ENCODE results near the gene PLEKHF1. TPM values are rescaled to one million over a fixed set of nuclear protein-coding genes. Genes with fewer than 3 reads are reported as not detected.

PLEKHF1 gene
- total RNA-seq, 2 experiments from 2014 or later = 42.4 to 64.1 TPM

DNA sequence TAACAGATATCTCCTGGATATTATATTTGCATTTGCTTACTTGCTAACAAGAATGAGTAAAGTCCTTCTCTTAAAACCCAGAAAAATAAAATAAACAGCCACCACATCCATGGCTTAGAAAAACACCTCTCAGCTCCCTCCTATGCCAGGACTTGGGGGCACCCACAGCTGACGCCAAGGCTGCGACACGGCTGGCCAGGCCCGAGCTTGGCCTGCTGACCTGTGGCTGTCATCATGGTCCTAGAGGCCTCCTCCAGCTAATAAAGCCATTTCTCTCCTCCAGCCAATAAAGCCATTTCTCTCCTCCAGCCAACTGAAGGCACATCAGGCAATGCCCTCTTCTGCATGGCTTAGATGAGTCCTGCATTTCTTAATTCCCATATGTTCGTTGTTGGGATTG, 28.9 kb downstream of the PLEKHF1 start:
- CTCF ChIA-PET = interaction anchor here (0.8 to 8.3 kb wide), 22 partner anchors 11 to 95 kb away, joined by 3 to 193 read pairs (median 5); partner anchors contain the start of genes C19orf12, PLEKHF1 and POP4
- H3K27me3 Mint-ChIP-seq = no peaks in the 10 kb centered on the region
- H3K9me3 Mint-ChIP-seq (ENCODE audit: low read depth) = peaks cover 4% of the 10 kb centered on the region
- peaks cover 5% of the 10 kb centered on the region for H3K36me3 Mint-ChIP-seq
- DNase-seq (no peak), ATAC-seq (no peak)
- no peak overlapping the region for H3K4me3 Mint-ChIP-seq
- H3K27ac Mint-ChIP-seq = no peak overlapping the region
- peaks cover 20% of the 10 kb centered on the region for H3K4me1 Mint-ChIP-seq

DNA sequence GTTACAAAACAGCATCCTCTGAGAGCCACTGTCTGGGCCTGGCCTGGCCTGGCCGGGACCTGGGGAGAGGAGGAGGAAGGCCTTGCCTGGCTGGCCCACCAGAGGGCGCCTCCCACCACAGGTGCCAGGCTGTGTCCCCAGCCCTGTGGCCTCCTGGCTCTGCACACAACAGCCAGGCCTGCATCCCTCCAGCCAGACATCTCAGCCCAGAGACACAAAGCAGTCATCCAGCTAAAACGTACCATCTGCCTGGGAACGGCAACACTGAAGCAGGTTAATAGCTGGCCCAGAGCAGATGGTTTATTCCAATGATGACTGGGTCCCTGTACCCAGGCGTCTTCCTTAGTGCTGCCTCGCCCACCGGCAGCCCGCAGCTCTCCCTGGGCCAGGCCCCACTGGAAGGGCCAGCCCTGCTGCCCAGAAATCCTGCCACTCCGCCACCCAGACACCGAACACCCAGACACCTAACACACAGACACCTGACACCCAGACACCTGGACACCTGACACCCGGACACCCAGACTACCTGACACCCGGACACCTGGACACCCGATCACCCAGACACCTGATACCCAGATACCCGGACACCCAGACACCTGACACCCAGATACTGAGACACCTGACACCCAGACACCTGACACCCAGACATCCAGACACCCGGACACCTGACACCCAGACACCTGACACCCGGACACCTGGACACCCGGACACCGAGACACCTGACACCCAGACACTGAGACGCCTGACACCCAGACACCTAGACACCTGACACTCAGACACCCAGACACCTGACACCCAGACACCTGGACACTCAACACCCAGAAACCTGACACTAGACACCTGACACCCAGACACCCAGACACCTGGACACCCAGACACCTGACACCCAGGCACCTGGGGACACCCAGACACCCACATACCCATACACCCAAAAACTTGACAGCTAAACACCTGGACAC, 29.7 kb downstream of the PLEKHF1 start:
- Mint-ChIP-seq H3K4me3 (no peak overlapping the region), H3K27me3 (no peaks in the 10 kb centered on the region)

DNA sequence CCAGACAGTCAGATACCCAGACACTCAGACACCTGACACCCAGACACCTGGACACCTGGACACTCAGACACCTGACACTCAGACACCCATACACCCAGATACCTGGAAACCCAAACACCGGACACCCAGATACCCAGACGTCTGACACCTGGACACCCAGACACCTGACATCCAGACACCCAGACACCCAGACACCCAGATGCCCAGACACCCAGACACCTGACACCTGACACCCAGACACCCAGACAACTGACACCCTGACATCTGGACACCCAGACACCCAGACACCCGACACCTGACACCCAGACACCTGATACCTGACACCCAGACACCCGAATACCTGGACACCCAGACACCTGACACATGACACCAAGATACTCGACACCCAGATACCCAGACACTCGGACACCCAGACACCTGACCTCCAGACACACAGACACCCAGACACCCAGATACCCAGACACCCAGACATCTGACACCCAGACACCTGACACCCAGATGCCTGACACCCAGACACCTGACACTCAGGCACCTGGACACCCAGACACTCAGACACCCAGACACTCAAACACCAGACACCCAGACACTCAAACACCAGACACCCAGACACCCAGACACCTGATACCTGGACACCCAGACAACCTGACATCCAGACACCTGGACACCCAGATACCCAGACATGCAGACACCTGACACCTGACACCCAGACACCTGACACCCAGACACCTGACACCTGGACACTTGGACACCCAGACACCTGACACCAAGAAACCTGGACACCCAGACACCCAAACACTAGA, 30.7 kb downstream of the PLEKHF1 start:
- peaks cover 11% of the 10 kb centered on the region for H3K4me1 Mint-ChIP-seq
- H3K9me3 Mint-ChIP-seq (ENCODE audit: low read depth) = no peaks in the 10 kb centered on the region
- H3K27me3 Mint-ChIP-seq = no peaks in the 10 kb centered on the region
- DNase-seq = no peak
- ATAC-seq = no peak
- H3K4me3 Mint-ChIP-seq = no peak overlapping the region
- H3K36me3 Mint-ChIP-seq = no peaks in the 10 kb centered on the region
- H3K27ac Mint-ChIP-seq = no peak overlapping the region
- CTCF ChIA-PET = interaction anchor here (8.2 to 8.3 kb wide), 2 partner anchors 19 to 87 kb away, joined by 171 to 193 read pairs; partner anchors contain the start of genes C19orf12 and POP4

More for the DNA sequence above, 29.7 kb downstream of the PLEKHF1 start:
- peak; percentile 89 for DNase-seq
- CTCF ChIA-PET = interaction anchor here (0.6 to 8.3 kb wide), 21 partner anchors 11 to 86 kb away, joined by 3 to 193 read pairs (median 5); partner anchors contain the start of genes C19orf12, PLEKHF1 and POP4
- Mint-ChIP-seq H3K27ac (peak overlapping the region; percentile 32), H3K9me3 (ENCODE audit: low read depth) (no peaks in the 10 kb centered on the region), H3K36me3 (no peaks in the 10 kb centered on the region), H3K4me1 (peaks cover 16% of the 10 kb centered on the region)
- ATAC-seq = peak; percentile 98

DNA sequence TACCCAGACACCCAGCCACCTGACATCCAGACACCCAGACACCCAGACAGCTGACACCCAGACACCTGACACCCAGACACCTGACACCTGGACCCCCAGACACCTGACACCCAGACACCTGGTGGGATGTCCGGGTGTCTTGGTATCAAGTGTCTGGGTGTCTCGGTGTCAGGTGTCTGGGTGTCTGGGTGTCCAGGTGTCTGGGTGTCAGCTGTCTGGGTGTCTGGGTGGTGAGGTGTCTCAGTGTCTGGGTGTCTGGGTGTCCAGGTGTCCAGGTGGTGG, 31.2 kb downstream of the PLEKHF1 start:
- DNase-seq = no peak
- ATAC-seq = no peak
- Mint-ChIP-seq H3K27me3 (no peaks in the 10 kb centered on the region), H3K9me3 (ENCODE audit: low read depth) (no peaks in the 10 kb centered on the region), H3K4me1 (peaks cover 8% of the 10 kb centered on the region), H3K36me3 (no peaks in the 10 kb centered on the region), H3K4me3 (no peak overlapping the region), H3K27ac (no peak overlapping the region)
- CTCF ChIA-PET = no interaction called here

DNA sequence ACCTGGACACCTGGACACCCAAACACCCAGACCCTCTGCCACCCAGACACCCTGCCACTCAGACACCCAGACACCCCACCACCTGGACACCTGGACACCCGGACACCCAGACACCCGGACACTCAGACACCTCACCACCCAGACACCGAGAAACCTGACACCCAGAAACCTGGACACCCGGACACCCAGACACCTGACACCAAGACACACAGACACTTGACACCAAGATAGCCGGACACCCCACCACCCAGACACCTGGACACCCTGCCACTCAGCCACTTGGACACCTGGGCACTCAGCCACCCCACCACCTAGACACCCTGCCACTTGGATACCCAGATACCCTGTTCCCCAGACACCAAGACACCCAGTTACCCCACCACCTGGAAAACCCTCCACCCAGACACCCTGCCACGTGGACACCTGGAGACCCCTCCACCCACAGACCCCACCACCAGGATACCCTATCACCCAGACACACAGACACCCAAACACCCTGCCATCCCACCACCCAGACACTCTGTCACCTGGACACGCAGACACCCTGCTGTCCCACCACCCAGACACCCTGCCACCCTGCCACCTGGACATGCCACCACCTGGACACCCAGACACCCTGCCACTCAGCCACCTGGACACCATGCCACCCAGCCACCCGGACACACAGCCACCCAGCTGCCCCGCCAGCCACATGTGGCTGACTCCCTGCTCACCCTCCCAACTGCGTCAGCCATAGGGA, 32.4 kb downstream of the PLEKHF1 start:
- ATAC-seq = no peak
- DNase-seq = no peak
- H3K9me3 Mint-ChIP-seq (ENCODE audit: low read depth) = no peaks in the 10 kb centered on the region
- no peaks in the 10 kb centered on the region for H3K27me3 Mint-ChIP-seq
- H3K36me3 Mint-ChIP-seq = no peaks in the 10 kb centered on the region
- CTCF ChIA-PET = interaction anchor here (0.7 kb wide), 1 partner anchor 87 kb away, joined by 4 read pairs; no protein-coding TSS in a partner anchor
- H3K4me1 Mint-ChIP-seq = peaks cover 7% of the 10 kb centered on the region
- H3K27ac Mint-ChIP-seq = no peak overlapping the region
- no peak overlapping the region for H3K4me3 Mint-ChIP-seq

DNA sequence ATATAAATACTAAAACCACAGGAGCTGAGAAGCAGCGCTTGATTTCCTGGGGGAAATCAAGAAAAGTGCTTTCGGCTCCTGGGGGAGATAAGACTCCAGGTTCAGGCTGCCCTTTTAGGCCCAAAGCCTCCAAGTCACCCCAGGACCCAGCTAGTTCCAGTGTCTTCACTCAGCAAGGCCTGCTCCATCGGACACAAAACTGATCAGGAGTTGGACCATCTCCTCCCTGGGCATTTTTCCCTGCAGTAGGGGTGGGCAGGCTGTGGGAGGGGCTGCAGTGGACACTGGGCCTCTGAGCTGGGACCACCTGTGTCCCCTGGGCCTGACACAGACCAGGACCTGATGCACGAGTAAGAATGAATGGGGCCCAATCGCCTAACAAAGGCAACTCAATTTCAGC, 34.6 kb downstream of the PLEKHF1 start:
- no peak overlapping the region for H3K27ac Mint-ChIP-seq
- H3K9me3 Mint-ChIP-seq (ENCODE audit: low read depth) = no peaks in the 10 kb centered on the region
- H3K27me3 Mint-ChIP-seq = no peaks in the 10 kb centered on the region
- CTCF ChIA-PET = interaction anchor here (2.0 to 2.8 kb wide), 2 partner anchors 13 to 16 kb away, joined by 9 to 15 read pairs; no protein-coding TSS in a partner anchor
- H3K4me1 Mint-ChIP-seq = peaks cover 12% of the 10 kb centered on the region
- no peak for DNase-seq
- H3K4me3 Mint-ChIP-seq = no peak overlapping the region
- ATAC-seq = no peak
- peaks cover 9% of the 10 kb centered on the region for H3K36me3 Mint-ChIP-seq

DNA sequence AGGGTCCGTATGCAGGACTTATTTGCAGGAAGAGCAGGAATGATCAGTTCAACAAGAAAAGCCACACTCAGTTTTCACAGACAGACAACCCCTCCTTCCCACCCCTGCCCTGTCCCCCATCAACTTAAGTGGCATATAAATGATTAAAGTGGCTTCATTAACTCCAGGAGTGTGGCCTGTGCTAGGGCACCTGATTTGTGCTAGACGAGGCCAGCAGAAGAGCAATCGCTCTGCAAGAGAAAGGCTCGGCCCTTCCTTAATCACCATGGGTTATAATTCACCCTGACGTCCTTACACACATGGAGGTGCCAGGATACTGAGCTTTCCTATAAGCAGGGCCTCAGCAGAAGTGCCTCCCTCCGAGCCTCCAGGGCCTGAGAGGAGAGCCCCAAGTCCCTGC, 35.2 kb downstream of the PLEKHF1 start:
- DNase-seq (no peak), ATAC-seq (no peak)
- Mint-ChIP-seq H3K9me3 (ENCODE audit: low read depth) (no peaks in the 10 kb centered on the region), H3K36me3 (peaks cover 12% of the 10 kb centered on the region), H3K27ac (no peak overlapping the region), H3K4me3 (no peak overlapping the region), H3K4me1 (peaks cover 17% of the 10 kb centered on the region), H3K27me3 (no peaks in the 10 kb centered on the region)
- CTCF ChIA-PET = interaction anchor here (1.0 to 2.8 kb wide), 2 partner anchors 12 to 16 kb away, joined by 5 to 15 read pairs; no protein-coding TSS in a partner anchor

DNA sequence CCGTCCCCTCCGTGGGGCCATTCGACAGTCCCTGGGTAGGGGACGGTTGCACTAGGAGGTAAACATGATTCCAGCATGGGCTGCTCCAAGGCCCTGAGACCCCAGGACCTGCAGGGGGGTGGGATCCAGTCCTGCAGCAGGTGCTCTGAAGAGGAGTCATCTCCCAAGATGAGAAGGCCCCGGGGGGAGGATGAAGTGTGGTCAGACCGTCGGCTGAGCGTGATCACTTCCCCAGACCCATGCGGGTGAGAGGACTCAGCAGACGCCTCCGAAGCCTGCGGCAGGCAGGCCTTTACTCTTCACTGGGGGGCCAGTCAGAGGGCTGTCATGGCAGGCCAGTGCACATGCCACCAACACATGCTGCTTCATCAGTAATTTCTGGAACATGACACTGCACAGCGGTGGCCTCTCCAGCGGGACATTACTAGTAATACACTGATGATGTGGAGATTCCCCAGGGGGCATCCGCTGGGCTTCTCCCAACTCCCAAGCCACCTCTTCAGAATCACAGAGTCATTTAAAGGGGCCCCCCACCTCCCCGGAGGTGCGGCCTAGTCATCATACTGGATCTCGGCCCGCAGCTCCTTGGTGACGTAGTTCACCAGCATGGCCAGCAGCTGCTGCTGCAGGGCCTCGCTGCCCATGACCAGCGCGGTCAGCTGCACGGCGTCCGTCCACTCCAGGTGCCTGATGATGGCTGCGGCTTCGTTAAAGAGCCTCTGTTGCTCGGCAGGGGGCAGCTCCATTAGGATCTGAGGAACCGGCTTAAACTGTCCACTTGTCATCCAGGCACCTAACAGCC, 37.1 kb downstream of the PLEKHF1 start:
- ATAC-seq (no peak), DNase-seq (no peak)
- CTCF ChIA-PET = interaction anchor here (6.8 kb wide), 1 partner anchor 14 kb away, joined by 40 read pairs; no protein-coding TSS in a partner anchor
- peaks cover 27% of the 10 kb centered on the region for H3K36me3 Mint-ChIP-seq
- no peaks in the 10 kb centered on the region for H3K27me3 Mint-ChIP-seq
- no peak overlapping the region for H3K27ac Mint-ChIP-seq
- H3K9me3 Mint-ChIP-seq (ENCODE audit: low read depth) = no peaks in the 10 kb centered on the region
- H3K4me1 Mint-ChIP-seq = peaks cover 33% of the 10 kb centered on the region
- no peak overlapping the region for H3K4me3 Mint-ChIP-seq

DNA sequence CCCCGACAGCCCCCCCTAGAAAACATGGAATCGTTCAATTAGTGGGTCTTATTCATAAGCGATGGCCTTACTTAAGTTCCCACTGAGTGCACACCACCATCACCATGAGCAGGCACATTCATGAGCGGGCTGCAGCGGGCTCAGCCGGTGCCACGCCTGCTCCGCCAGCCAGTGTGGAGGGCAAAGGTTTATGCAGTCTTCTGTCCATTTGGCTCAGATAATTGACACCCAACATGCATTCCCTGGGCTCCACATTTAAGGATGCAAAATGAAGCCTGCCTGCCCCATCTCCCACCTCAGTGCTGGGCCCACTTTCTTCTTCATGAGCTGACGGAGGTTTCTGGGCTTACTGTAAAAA, 37.7 kb downstream of the PLEKHF1 start:
- no peaks in the 10 kb centered on the region for H3K9me3 Mint-ChIP-seq (ENCODE audit: low read depth)
- H3K36me3 Mint-ChIP-seq = peaks cover 31% of the 10 kb centered on the region
- ATAC-seq (no peak), DNase-seq (no peak)
- H3K4me3 Mint-ChIP-seq = no peak overlapping the region
- peaks cover 37% of the 10 kb centered on the region for H3K4me1 Mint-ChIP-seq
- CTCF ChIA-PET = interaction anchor here (1.3 to 6.8 kb wide), 3 partner anchors 10 to 97 kb away, joined by 4 to 40 read pairs (median 7); partner anchors contain the start of gene POP4
- no peak overlapping the region for H3K27ac Mint-ChIP-seq
- H3K27me3 Mint-ChIP-seq = no peaks in the 10 kb centered on the region

DNA sequence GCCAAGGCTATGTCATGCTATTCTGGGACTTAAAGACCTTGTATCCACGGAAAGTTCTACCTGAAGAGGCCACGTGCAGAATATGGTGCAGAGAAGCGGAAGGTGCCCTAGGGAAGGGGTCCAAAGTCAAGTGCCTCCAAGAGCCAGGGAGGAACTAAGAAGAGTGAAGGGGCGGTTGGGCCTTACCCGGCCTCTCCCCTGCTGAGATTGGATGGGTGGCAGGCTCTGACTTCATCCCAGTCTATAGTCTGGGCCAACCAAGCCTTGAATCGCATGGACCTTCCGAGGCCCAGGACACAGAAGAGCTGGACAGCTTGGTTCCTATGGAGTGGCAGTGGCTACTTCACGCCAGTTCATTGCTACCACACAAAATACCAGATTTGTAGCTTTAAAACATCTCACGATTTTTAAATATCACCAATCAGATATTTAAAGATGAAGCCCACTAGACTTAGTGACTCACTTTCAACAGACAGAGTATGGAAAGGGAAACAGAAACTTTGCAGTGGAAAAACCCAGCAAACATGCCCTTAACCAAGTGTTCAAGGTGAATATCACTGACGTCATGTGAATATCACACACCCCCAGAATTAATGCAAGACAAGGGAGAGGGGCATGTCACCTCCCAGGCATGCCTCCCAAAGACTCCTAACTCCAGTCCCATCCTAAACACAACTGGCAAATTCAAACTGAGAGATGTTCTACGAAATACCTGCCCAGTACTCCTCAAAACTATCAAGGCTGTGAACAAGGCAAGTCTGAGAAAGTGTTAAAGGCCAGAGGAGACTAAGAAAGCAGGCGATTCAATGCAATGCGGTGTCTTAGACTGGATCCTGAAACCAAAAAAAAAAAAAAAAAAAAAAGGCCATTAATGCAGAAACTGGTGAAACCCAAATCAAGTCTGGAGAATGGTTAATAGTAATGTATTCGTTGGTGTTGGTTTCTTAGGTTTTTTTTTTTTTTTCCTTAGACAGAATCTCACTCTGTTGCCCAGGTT, 39.6 kb downstream of the PLEKHF1 start:
- no peaks in the 10 kb centered on the region for H3K9me3 Mint-ChIP-seq (ENCODE audit: low read depth)
- peaks cover 31% of the 10 kb centered on the region for H3K36me3 Mint-ChIP-seq
- H3K4me1 Mint-ChIP-seq = peaks cover 52% of the 10 kb centered on the region

DNA sequence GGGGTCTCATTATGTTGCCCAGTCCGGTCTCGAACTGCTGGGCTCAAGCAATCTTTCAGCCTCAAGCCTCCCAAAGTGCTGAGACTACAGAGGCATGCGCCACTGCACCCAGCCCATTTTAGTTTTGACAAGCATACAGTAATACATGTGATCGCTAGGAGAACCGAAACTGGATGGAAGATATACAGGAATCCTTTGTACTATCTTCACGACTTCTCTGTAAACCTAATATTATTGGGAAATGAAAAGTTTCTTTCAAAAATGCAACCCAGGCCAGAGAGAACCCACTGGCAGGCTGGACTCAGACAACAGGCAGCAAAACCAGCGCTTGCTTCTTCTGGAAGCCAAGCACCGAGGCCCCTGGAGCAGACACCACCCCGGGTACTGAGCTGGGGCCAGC, 40.4 kb downstream of the PLEKHF1 start:
- H3K27me3 Mint-ChIP-seq = no peaks in the 10 kb centered on the region
- peak overlapping the region; percentile 88 for H3K27ac Mint-ChIP-seq
- DNase-seq (no peak), ATAC-seq (no peak)
- peaks cover 33% of the 10 kb centered on the region for H3K36me3 Mint-ChIP-seq
- CTCF ChIA-PET = interaction anchor here (0.9 to 6.8 kb wide), 4 partner anchors 11 to 95 kb away, joined by 3 to 40 read pairs (median 12); no protein-coding TSS in a partner anchor
- H3K4me1 Mint-ChIP-seq = peaks cover 61% of the 10 kb centered on the region
- no peaks in the 10 kb centered on the region for H3K9me3 Mint-ChIP-seq (ENCODE audit: low read depth)
- no peak overlapping the region for H3K4me3 Mint-ChIP-seq

More for the DNA sequence above, 39.6 kb downstream of the PLEKHF1 start:
- DNase-seq (no peak), ATAC-seq (peak; percentile 85)
- Mint-ChIP-seq H3K4me3 (no peak overlapping the region), H3K27me3 (no peaks in the 10 kb centered on the region), H3K27ac (peak overlapping the region; percentile 88)
- CTCF ChIA-PET = interaction anchor here (0.8 to 6.8 kb wide), 8 partner anchors 8 to 99 kb away, joined by 3 to 40 read pairs (median 4); partner anchors contain the start of genes C19orf12 and POP4
